ENCODE measurements around the gene KLHDC7B. TPM values are rescaled to one million over a fixed set of nuclear protein-coding genes. Genes with fewer than 3 reads are reported as not detected.

Gene KLHDC7B
- total RNA-seq, 1 experiment from 2014 or later = not detected

DNA sequence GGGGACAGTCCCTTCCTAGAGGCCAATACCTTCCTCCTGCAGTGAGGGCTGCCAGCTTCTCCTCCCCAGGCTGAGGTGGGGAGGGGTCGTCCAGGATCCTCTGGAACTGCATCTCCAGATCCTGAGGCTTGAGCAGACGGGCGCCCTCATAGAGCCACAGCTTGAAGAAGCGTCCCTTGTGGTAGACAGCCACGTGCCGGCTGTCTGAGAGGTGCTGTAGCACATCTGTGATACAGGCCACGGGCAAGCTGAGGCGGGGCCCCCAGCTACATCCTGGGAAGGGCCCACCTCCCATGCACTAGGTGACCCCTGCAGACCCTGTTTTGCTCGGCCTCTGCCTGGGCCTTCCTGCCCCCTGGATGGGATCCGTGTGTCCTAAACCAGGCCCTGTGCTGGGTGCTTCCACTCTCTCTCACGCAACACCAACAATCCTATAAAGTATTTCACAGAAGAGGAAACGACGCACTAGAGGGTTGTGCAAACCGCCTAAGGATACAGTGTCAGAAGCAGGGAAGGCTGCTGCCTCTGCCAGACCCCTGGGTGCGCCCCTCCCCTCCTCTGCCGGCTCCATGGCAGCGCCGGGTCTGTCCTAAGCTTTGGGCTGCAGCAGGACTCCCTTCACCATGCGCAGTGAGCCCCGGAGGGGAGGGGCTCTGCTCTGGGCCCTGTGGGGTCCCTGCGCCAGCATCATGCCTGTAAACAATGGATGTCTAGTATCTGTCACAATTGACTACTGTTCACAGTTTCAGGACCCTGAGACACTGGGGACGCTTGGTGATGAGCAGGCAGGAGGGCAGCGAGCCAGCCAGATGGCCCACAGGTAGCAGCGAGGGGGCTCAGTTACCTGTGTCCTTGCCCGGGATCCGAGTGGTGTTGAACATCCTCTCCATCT lies 28.0 kb downstream of the KLHDC7B start:
- no peaks in the 10 kb centered on the region for H3K79me2 ChIP-seq (ENCODE audit: low read length)
- no peaks in the 10 kb centered on the region for H3K4me1 ChIP-seq (ENCODE audit: insufficient read depth, low read length)
- no peaks in the 10 kb centered on the region for H3K9me3 ChIP-seq (ENCODE audit: low read length)
- intact Hi-C loops (cut with micrococcal nuclease) = no loop called here
- no peak overlapping the region for H2AFZ ChIP-seq (ENCODE audit: low read length)
- no peaks in the 10 kb centered on the region for H3K36me3 ChIP-seq (ENCODE audit: low read depth, low read length)
- no peaks in the 10 kb centered on the region for H3F3A ChIP-seq (ENCODE audit: low read length, unreplicated experiment)
- TF ChIP-seq EZH2phosphoT487 (IDR thresholded peaks at IDR 0.05; ENCODE audit: borderline replicate concordance, low read length) (no peak), EZH2 (IDR thresholded peaks at IDR 0.05; ENCODE audit: low read length, unreplicated experiment) (no peak)
- TF ChIP-seq, protein P1, sequence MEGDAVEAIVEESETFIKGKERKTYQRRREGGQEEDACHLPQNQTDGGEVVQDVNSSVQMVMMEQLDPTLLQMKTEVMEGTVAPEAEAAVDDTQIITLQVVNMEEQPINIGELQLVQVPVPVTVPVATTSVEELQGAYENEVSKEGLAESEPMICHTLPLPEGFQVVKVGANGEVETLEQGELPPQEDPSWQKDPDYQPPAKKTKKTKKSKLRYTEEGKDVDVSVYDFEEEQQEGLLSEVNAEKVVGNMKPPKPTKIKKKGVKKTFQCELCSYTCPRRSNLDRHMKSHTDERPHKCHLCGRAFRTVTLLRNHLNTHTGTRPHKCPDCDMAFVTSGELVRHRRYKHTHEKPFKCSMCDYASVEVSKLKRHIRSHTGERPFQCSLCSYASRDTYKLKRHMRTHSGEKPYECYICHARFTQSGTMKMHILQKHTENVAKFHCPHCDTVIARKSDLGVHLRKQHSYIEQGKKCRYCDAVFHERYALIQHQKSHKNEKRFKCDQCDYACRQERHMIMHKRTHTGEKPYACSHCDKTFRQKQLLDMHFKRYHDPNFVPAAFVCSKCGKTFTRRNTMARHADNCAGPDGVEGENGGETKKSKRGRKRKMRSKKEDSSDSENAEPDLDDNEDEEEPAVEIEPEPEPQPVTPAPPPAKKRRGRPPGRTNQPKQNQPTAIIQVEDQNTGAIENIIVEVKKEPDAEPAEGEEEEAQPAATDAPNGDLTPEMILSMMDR (conservative IDR thresholded peaks at IDR 0.05; ENCODE audit: low read depth, low read length) = no peak
- no peaks in the 10 kb centered on the region for H4K20me1 ChIP-seq (ENCODE audit: low read length)
- H3K27me3 ChIP-seq (ENCODE audit: low read length) = no peaks in the 10 kb centered on the region
- H3K4me2 ChIP-seq (ENCODE audit: low read length) = no peak overlapping the region
- BruUV-seq (replicated peaks) = no TSS peak
- no peak overlapping the region for H3K4me3 ChIP-seq (ENCODE audit: low read length)
- no peaks in the 10 kb centered on the region for H3K9me2 ChIP-seq (replicated peaks; ENCODE audit: low read length)
- ChIA-PET POLR2A (ENCODE audit: unreplicated experiment) (interaction anchor here (0.6 kb wide), 1 partner anchor 11 kb away, joined by 3 read pairs; the partner anchor contains the start of gene SYCE3), CTCF (interaction anchor here (0.5 kb wide), 1 partner anchor 46 kb away, joined by 3 read pairs; no protein-coding TSS in a partner anchor)
- no peak overlapping the region for H3K9ac ChIP-seq (ENCODE audit: low read length)
- no peak for DNase-seq
- no peak overlapping the region for H3K27ac ChIP-seq (ENCODE audit: low read length)
- ATAC-seq = no peak

DNA sequence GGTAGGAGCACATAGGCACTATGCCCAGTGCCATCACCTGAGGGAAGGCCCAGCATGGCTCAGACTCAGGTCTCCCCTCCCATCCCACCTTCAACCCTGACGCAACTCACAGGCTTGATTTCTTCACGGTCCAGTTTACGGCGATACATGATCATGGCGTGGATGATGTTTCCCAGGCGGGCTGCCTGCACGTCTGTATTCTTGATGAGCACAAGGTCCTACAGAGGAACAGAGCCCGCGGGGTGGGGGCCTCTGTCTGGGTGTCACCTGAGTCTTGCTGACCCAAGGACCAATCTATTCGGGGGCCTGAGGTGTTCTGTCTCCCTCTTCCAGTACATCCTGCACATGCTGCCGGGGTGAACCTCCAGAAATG lies 28.7 kb downstream of the KLHDC7B start:
- Histone ChIP-seq H3K27me3 (ENCODE audit: low read length) (no peaks in the 10 kb centered on the region), H3K36me3 (ENCODE audit: low read depth, low read length) (no peaks in the 10 kb centered on the region), H3K27ac (ENCODE audit: low read length) (no peak overlapping the region), H3K9me2 (replicated peaks; ENCODE audit: low read length) (no peaks in the 10 kb centered on the region), H3K4me2 (ENCODE audit: low read length) (no peak overlapping the region), H3K4me3 (ENCODE audit: low read length) (no peak overlapping the region), H3K79me2 (ENCODE audit: low read length) (no peaks in the 10 kb centered on the region), H3F3A (ENCODE audit: low read length, unreplicated experiment) (no peaks in the 10 kb centered on the region), H2AFZ (ENCODE audit: low read length) (no peak overlapping the region), H4K20me1 (ENCODE audit: low read length) (no peaks in the 10 kb centered on the region), H3K4me1 (ENCODE audit: insufficient read depth, low read length) (no peaks in the 10 kb centered on the region), H3K9ac (ENCODE audit: low read length) (no peak overlapping the region), H3K9me3 (ENCODE audit: low read length) (no peaks in the 10 kb centered on the region)
- DNase-seq (no peak), ATAC-seq (no peak)
- ChIA-PET CTCF (interaction anchor here (0.5 kb wide), 1 partner anchor 46 kb away, joined by 3 read pairs; no protein-coding TSS in a partner anchor), POLR2A (ENCODE audit: unreplicated experiment) (interaction anchor here (0.6 kb wide), 1 partner anchor 12 kb away, joined by 3 read pairs; the partner anchor contains the start of gene SYCE3)
- TF ChIP-seq, protein P1 (conservative IDR thresholded peaks at IDR 0.05; ENCODE audit: low read depth, low read length) = no peak
- no peak for TF ChIP-seq EZH2 (IDR thresholded peaks at IDR 0.05; ENCODE audit: low read length, unreplicated experiment)
- TF ChIP-seq EZH2phosphoT487 (IDR thresholded peaks at IDR 0.05; ENCODE audit: borderline replicate concordance, low read length) = no peak
- intact Hi-C loops (cut with micrococcal nuclease) = no loop called here
- BruUV-seq (replicated peaks) = no TSS peak

DNA sequence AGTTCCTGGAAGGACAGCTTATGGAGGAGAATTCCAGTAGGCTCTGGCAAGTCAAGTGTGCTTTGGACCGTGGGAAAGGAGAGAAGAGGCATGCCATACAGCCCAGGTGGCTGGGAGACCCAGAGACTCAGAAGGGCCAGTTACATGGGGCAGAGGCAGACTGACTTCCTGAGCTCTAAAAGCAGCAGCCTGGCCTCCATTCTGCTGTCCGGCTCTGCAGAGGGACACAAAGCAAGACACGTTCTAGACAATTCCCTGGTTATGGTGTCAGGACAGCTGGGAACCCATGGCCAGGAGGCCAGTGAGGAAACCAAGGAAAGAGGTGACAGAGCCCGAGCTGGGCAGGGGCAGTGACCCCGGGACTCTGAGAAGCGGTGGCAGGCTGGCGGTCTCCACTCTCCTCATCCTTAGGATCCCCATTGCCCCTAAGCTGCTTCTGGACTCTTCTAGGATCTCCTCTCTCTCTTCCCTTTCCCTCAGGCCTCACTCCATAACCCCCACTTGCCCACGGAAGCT lies 29.8 kb downstream of the KLHDC7B start:
- H3K27me3 ChIP-seq (ENCODE audit: low read length) = no peaks in the 10 kb centered on the region
- ATAC-seq = no peak
- no peaks in the 10 kb centered on the region for H3F3A ChIP-seq (ENCODE audit: low read length, unreplicated experiment)
- intact Hi-C loops (cut with micrococcal nuclease) = no loop called here
- H3K4me2 ChIP-seq (ENCODE audit: low read length) = no peak overlapping the region
- H3K9ac ChIP-seq (ENCODE audit: low read length) = no peak overlapping the region
- H3K9me2 ChIP-seq (replicated peaks; ENCODE audit: low read length) = no peaks in the 10 kb centered on the region
- BruUV-seq (replicated peaks) = no TSS peak
- no peaks in the 10 kb centered on the region for H3K9me3 ChIP-seq (ENCODE audit: low read length)
- DNase-seq = no peak
- H3K27ac ChIP-seq (ENCODE audit: low read length) = no peak overlapping the region
- TF ChIP-seq EZH2phosphoT487 (IDR thresholded peaks at IDR 0.05; ENCODE audit: borderline replicate concordance, low read length) = no peak
- H2AFZ ChIP-seq (ENCODE audit: low read length) = no peak overlapping the region
- no peak overlapping the region for H3K4me3 ChIP-seq (ENCODE audit: low read length)
- H3K79me2 ChIP-seq (ENCODE audit: low read length) = no peaks in the 10 kb centered on the region
- CTCF ChIA-PET = no interaction called here
- H4K20me1 ChIP-seq (ENCODE audit: low read length) = no peaks in the 10 kb centered on the region
- H3K36me3 ChIP-seq (ENCODE audit: low read depth, low read length) = no peaks in the 10 kb centered on the region
- POLR2A ChIA-PET (ENCODE audit: unreplicated experiment) = no interaction called here
- no peaks in the 10 kb centered on the region for H3K4me1 ChIP-seq (ENCODE audit: insufficient read depth, low read length)
